ENCODE results near the gene PTPRE.

DNA sequence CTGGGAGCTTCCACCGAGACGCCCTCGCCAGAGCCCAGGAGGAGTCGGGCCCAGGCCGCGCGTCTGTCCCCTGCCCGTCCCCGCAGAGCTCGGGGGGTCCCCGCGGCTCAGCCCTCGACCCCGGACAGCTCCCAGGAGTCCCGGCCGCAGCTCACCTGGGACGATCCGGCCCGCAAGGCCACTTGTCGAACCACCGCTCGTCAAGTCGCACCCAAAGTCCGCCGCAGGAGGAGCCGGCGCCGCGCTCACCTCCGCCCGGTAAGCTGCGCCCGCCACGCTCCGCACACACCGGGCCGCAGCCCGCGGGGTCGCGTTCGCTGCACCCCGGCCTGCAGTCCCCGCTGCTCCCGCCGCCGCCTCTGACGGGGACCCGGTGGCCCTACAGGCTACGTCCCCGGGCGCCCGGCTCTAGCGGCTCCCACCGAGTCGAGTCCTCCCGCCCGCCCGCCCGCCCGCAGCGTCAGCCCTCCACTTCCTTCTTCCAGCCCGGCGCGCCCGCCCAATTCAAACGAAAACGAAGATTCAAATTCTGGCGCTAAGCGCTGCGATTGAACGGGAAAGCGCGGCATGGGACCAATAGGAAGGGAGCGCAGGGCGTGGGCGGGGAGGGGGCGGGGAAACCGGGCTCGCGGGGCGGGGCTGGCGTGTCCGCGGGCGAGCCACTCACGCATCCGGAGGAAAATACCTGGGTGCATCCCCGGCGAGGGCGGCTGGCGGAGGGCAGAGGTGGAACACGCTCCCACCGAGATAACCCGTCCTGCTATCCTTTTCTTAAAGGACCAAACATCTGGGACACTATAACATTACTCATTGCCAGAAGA is 219.3 kb downstream of the PTPRE start, which contains the start of gene MKI67:
- TF ChIP-seq, protein P1, sequence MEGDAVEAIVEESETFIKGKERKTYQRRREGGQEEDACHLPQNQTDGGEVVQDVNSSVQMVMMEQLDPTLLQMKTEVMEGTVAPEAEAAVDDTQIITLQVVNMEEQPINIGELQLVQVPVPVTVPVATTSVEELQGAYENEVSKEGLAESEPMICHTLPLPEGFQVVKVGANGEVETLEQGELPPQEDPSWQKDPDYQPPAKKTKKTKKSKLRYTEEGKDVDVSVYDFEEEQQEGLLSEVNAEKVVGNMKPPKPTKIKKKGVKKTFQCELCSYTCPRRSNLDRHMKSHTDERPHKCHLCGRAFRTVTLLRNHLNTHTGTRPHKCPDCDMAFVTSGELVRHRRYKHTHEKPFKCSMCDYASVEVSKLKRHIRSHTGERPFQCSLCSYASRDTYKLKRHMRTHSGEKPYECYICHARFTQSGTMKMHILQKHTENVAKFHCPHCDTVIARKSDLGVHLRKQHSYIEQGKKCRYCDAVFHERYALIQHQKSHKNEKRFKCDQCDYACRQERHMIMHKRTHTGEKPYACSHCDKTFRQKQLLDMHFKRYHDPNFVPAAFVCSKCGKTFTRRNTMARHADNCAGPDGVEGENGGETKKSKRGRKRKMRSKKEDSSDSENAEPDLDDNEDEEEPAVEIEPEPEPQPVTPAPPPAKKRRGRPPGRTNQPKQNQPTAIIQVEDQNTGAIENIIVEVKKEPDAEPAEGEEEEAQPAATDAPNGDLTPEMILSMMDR (conservative IDR thresholded peaks at IDR 0.05; ENCODE audit: low read length) = no peak
- TF ChIP-seq EZH2phosphoT487 (IDR thresholded peaks at IDR 0.05; ENCODE audit: borderline replicate concordance) = no peak

All from Loucy (cell line).